ENCODE results near the gene ZNF593OS.

The ZNF593OS gene

GRCh38 chr1:26168410-26169197 lies 3.0 kb downstream of the ZNF593OS start, which contains the start of gene C1orf232:
TSS of gene C1orf232 (minus strand) at chr1:26168963. CDS start at chr1:26168499, 464 bp downstream.
- Mint-ChIP-seq H3K9me3 (no peaks in the 10 kb centered on the region), H3K27me3 (no peaks in the 10 kb centered on the region), H3K4me1 (peaks cover 3% of the 10 kb centered on the region), H3K4me3 (peak within 1 kb of the TSS; percentile 96), H3K27ac (peak within 1 kb of the TSS; percentile 91), H3K36me3 (peaks cover 5% of the 10 kb centered on the region)

DNA sequence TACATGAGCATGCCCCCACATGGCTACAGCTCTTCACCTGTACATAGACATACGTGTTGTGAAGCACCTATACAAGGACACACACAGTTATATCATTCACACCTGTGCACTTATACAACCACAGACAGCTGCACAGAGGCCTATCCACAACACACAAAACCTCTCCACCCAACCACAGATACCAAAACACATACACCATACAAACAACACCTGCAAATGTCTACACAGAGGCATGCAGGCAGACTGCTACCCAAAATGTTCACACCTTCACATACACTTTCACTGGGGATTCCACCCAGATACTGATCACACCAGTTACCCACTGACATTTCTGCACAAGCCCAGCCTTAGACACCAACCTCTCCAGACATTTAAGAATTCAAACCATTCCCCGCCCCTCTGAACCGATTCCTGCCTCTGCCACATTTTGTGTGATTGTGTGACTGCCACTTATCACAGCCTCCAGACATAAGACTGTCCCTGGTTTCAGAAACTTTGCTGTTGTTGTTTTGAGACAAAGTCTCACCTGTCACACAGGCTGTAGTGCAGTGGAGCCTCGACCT lies 4.8 kb downstream of the ZNF593OS start:
- Mint-ChIP-seq H3K4me3 (no peak overlapping the region), H3K27ac (no peak overlapping the region), H3K36me3 (peaks cover 5% of the 10 kb centered on the region), H3K4me1 (peaks cover 8% of the 10 kb centered on the region), H3K27me3 (peaks cover 6% of the 10 kb centered on the region), H3K9me3 (no peaks in the 10 kb centered on the region)

- Mint-ChIP-seq H3K36me3 (peaks cover under 1% of the 10 kb centered on the region), H3K4me3 (peak overlapping the region; percentile 52), H3K27me3 (peaks cover 6% of the 10 kb centered on the region), H3K27ac (no peak overlapping the region), H3K9me3 (no peaks in the 10 kb centered on the region), H3K4me1 (peaks cover 5% of the 10 kb centered on the region)
Measured at GRCh38 chr1:26164861-26165842, 6.5 kb downstream of the ZNF593OS start.

- Mint-ChIP-seq H3K9me3 (no peaks in the 10 kb centered on the region), H3K36me3 (no peaks in the 10 kb centered on the region), H3K27me3 (peaks cover 9% of the 10 kb centered on the region), H3K4me1 (peaks cover 5% of the 10 kb centered on the region), H3K27ac (no peak overlapping the region), H3K4me3 (peak overlapping the region; percentile 52)
Measured at GRCh38 chr1:26164036-26164860, 7.4 kb downstream of the ZNF593OS start.

GRCh38 chr1:26163684-26164035 lies 8.0 kb downstream of the ZNF593OS start:
- Mint-ChIP-seq H3K27ac (no peak overlapping the region), H3K4me3 (peak overlapping the region; percentile 33), H3K4me1 (peaks cover 5% of the 10 kb centered on the region), H3K9me3 (no peaks in the 10 kb centered on the region), H3K36me3 (no peaks in the 10 kb centered on the region), H3K27me3 (peaks cover 9% of the 10 kb centered on the region)

DNA sequence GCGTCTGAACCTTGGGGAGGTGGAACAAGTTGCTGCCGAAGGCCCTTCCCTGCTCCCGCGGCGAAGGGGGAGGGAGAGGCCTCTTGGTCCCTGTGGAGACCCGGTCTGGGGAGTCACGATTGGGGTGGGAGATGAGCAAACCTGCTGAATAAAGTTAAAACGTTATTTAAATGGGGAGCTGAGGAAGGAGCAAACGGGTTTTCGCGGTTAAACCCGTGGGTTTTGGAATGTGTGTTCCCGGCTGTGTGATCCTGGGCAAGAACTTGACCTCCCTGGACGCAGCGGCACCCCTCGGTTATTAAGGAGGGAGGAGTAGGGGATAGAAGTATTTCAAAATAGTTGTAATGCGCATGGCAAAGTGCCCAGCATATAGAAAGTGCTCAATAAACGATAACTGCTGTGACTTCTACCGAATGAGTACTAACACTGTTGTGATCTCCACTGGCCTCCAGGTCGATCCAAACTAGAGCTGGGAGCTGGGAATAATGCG lies 9.4 kb downstream of the ZNF593OS start:
- peaks cover 5% of the 10 kb centered on the region for H3K4me1 Mint-ChIP-seq
- H3K9me3 Mint-ChIP-seq: no peaks in the 10 kb centered on the region
- H3K4me3 Mint-ChIP-seq: peak overlapping the region; percentile 68
- no peaks in the 10 kb centered on the region for H3K36me3 Mint-ChIP-seq
- H3K27ac Mint-ChIP-seq: no peak overlapping the region
- H3K27me3 Mint-ChIP-seq: peaks cover 12% of the 10 kb centered on the region

DNA sequence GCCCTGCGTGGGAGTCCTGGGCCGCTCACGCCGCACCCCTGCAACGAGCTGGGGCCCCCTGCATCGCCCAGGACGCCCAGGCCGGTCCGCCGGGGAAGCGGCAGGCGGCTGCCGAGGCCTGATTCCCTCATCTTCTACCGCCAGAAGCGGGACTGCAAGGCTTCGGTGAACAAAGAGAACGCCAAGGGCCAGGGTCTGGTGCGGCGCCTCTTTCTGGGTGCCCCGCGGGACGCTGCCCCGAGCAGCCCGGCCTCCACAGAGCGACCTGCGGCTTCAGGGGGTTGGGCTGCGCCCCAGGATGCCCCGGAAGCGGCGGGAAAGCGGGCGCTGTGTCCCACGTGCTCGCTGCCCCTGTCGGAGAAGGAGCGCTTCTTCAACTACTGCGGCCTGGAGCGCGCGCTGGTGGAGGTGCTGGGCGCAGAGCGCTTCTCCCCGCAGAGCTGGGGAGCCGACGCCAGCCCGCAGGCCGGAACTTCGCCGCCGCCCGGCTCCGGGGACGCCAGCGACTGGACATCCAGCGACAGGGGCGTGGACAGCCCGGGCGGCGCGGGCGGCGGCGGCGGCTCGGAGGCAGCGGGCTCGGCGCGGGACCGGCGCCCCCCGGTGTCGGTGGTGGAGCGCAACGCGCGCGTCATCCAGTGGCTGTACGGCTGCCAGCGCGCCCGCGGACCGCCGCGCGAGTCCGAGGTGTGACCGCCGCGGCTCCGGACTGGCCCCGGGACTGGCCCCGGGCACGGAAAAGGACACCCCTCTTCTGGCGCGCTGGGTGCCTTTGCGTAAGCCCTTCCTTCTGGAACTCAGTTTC lies 10.0 kb downstream of the ZNF593OS start:
- Mint-ChIP-seq H3K9me3 (no peaks in the 10 kb centered on the region), H3K36me3 (no peaks in the 10 kb centered on the region), H3K4me3 (peak overlapping the region; percentile 68), H3K4me1 (peaks cover 7% of the 10 kb centered on the region), H3K27me3 (peaks cover 12% of the 10 kb centered on the region), H3K27ac (no peak overlapping the region)

DNA sequence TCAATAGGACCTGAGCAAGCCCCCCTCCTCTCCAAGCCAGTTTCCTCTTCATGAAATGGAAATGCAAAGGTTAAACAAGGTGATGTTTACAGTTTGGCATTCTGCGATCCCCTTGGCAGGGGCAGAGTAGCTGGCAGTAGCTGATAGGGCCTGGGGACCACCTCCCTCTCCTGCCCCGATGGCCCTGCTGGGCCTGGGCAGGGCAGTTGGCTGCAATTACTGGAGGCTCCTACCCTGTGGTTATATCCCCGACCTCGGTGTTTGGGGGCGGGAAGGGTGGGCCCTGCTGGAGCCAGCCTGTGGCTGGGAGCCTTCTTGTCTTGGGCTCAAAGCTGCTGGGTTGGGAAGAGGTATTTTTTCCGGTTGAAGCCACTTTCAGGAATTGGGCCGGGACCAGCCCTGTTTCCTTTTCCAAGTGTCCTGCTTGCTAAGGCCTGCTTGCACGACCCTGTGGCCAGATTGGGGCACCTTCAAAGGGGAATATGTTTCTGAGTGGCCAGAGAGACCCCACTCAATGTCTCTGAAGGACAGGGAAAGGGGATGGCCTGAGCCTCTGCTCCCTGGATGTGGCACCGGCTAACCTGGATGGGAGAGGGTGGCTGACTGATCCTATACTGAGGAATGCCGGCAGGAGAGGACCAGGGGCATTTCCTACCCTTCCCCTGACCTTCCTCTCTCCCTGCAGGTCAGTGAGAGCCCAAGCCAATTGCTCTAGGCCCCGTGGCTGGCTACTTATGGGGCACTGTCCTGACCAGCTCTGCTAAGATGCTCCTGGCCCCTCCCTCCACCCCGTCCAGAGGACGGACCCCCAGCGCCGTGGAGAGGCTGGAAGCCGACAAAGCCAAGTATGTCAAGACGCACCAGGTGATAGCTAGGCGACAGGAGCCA lies 10.9 kb downstream of the ZNF593OS start:
- H3K4me3 Mint-ChIP-seq: peak overlapping the region; percentile 36
- no peak overlapping the region for H3K27ac Mint-ChIP-seq
- no peaks in the 10 kb centered on the region for H3K36me3 Mint-ChIP-seq
- no peaks in the 10 kb centered on the region for H3K9me3 Mint-ChIP-seq
- H3K27me3 Mint-ChIP-seq: peaks cover 12% of the 10 kb centered on the region
- H3K4me1 Mint-ChIP-seq: peaks cover 8% of the 10 kb centered on the region

GRCh38 chr1:26159743-26160039 lies 11.9 kb downstream of the ZNF593OS start:
- Mint-ChIP-seq H3K9me3 (no peaks in the 10 kb centered on the region), H3K4me1 (peaks cover 8% of the 10 kb centered on the region), H3K4me3 (no peak overlapping the region), H3K27ac (no peak overlapping the region), H3K27me3 (peaks cover 12% of the 10 kb centered on the region), H3K36me3 (no peaks in the 10 kb centered on the region)

DNA sequence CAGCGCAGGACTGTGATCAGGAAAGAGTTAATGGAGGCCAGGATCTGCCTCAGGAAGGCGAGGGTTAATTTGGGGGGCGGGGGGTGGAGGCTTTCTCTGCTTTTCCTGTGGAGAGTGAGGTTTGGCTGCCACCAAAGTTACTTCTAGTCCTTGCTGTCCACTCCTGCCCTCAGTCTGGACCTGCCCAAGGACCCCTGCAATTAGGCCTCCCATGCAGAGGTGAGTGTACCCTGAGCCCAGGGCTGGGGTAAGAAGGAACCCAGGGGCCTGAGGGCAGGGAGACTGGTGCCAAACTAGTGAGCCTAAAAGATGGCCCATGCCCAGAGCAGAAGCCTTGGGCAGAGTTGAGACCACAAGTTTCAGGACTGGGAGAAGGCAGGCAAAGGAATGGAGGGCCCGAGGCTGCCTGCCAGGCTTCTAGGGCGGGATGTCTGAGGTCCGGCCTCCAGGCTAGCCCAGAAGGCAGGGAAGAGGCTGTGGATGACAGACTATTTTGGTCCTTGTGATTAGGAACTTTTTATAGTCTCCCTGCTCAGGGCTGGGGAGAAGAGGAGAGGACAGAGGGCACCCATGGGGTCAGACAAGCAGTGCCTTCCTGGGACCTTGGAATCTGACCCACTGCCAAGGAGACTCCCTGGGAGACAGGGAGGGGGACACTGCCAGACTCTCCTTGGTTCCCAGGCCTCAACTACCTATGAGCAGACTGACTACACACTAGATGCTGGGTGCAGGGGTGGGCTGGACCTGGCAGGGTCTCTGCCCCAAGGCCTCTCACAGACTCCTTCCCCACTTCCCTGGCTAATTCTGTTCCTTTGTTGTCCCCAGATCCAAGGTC lies 12.5 kb downstream of the ZNF593OS start, which contains the start of gene FAM110D:
Gene FAM110D (plus strand): TSS at position 172 of the 835 bp plus-strand sequence. CDS start 2,213 bp downstream, outside the sequence.
- Mint-ChIP-seq H3K4me1 (peaks cover 8% of the 10 kb centered on the region), H3K27me3 (peaks cover 12% of the 10 kb centered on the region), H3K9me3 (no peaks in the 10 kb centered on the region), H3K4me3 (no peak within 1 kb of the TSS), H3K27ac (no peak within 1 kb of the TSS), H3K36me3 (no peaks in the 10 kb centered on the region)

DNA sequence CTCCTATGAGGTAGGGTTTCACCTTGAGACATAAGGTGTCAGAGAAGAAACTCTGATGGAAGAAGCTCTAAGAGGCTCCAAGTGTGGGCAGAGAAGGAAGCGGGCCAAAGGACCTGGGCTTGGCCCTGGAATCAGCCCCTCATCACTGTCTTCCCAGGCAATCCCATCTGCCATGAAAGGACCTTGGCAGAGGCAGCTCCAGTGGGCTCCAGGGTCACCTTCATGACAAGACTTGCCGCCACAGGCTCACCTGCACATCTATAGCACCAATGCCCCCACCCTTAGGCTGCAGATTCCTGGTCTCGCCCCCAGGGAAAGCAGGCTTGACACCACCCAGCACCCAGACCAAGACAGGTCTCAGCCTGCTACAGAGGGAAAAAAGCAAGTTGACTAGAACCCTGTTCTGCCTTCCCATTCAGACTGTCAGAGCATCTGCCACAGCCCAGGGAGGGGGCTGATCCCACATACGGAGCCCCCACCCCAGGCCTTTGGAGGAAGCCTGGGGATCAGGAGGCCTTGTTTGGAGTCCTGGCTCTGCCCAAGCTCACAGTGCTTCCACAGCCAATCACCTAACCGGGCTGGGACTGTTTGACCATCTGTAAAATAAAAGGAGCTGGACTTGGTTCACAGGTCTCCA lies 13.2 kb downstream of the ZNF593OS start:
- H3K4me3 Mint-ChIP-seq: no peak overlapping the region
- peaks cover 8% of the 10 kb centered on the region for H3K4me1 Mint-ChIP-seq
- H3K27me3 Mint-ChIP-seq: peaks cover 11% of the 10 kb centered on the region
- no peak overlapping the region for H3K27ac Mint-ChIP-seq
- no peaks in the 10 kb centered on the region for H3K9me3 Mint-ChIP-seq
- H3K36me3 Mint-ChIP-seq: no peaks in the 10 kb centered on the region

- Mint-ChIP-seq H3K9me3 (no peaks in the 10 kb centered on the region), H3K27ac (no peak overlapping the region), H3K4me3 (peak overlapping the region; percentile 30), H3K36me3 (no peaks in the 10 kb centered on the region), H3K27me3 (peaks cover 6% of the 10 kb centered on the region), H3K4me1 (peaks cover 4% of the 10 kb centered on the region)
Measured at GRCh38 chr1:26156285-26157038, 15.2 kb downstream of the ZNF593OS start.

Measured in activated naive CD4-positive, alpha-beta T cell treated with anti-CD3 and anti-CD28 coated beads, Interleukin-2, amount 50 U/mL, for 24 hours (primary cell).